ENCODE measurements around the gene TPST1.
A peak's percentile ranks its signal among the peaks of the same experiment; 100 is the strongest.

TPST1 gene

GRCh38 chr7:66238773-66239466 is 33.8 kb downstream of the TPST1 start:
- DNase-seq (ENCODE audit: low spot score), result no peak

- no peak for DNase-seq (ENCODE audit: low spot score)
Measured at GRCh38 chr7:66239467-66239856, 34.3 kb downstream of the TPST1 start.

- DNase-seq (ENCODE audit: low spot score), result no peak
Measured at GRCh38 chr7:66245008-66245407, 39.9 kb downstream of the TPST1 start.

GRCh38 chr7:66246554-66247171 is 41.5 kb downstream of the TPST1 start:
- no peak for DNase-seq (ENCODE audit: low spot score)

GRCh38 chr7:66247380-66248078 is 42.4 kb downstream of the TPST1 start:
- no peak for DNase-seq (ENCODE audit: low spot score)

GRCh38 chr7:66250711-66251110 is 45.6 kb downstream of the TPST1 start:
- DNase-seq (ENCODE audit: low spot score), result no peak

GRCh38 chr7:66255534-66256100 is 50.5 kb downstream of the TPST1 start:
- no peak for DNase-seq (ENCODE audit: low spot score)

GRCh38 chr7:66256281-66256680 is 51.1 kb downstream of the TPST1 start:
- DNase-seq (ENCODE audit: low spot score), result no peak

GRCh38 chr7:66257481-66257880 is 52.3 kb downstream of the TPST1 start:
- DNase-seq (ENCODE audit: low spot score), result no peak

GRCh38 chr7:66258409-66258808 is 53.3 kb downstream of the TPST1 start:
- DNase-seq (ENCODE audit: low spot score), result peak; percentile 29

- no peak for DNase-seq (ENCODE audit: low spot score)
Measured at GRCh38 chr7:66261941-66262340, 56.8 kb downstream of the TPST1 start.

GRCh38 chr7:66263936-66264335 is 58.8 kb downstream of the TPST1 start:
- DNase-seq (ENCODE audit: low spot score), result no peak

GRCh38 chr7:66265566-66265965 is 60.4 kb downstream of the TPST1 start:
- DNase-seq (ENCODE audit: low spot score), result no peak

- DNase-seq (ENCODE audit: low spot score), result no peak
Measured at GRCh38 chr7:66267249-66267648, 62.1 kb downstream of the TPST1 start.

- DNase-seq (ENCODE audit: low spot score), result no peak
Measured at GRCh38 chr7:66269978-66270377, 64.8 kb downstream of the TPST1 start.

- DNase-seq (ENCODE audit: low spot score), result no peak
Measured at GRCh38 chr7:66272321-66272720, 67.2 kb downstream of the TPST1 start.

GRCh38 chr7:66276363-66276762 is 71.2 kb downstream of the TPST1 start:
- DNase-seq (ENCODE audit: low spot score), result no peak

- DNase-seq (ENCODE audit: low spot score), result no peak
Measured at GRCh38 chr7:66277492-66277891, 72.4 kb downstream of the TPST1 start.

- DNase-seq (ENCODE audit: low spot score), result no peak
Measured at GRCh38 chr7:66279912-66280311, 74.8 kb downstream of the TPST1 start.

- DNase-seq (ENCODE audit: low spot score), result no peak
Measured at GRCh38 chr7:66281678-66282590, 76.8 kb downstream of the TPST1 start.

GRCh38 chr7:66282591-66282935 is 77.4 kb downstream of the TPST1 start:
- DNase-seq (ENCODE audit: low spot score), result no peak
